HG03060 (cell line): ENCODE measurements around the gene MAPK1.
"Not testable (repeated sequence)": the region's sequence is repeated elsewhere in the genome, so short reads cannot be mapped to it uniquely, and the experiment has no call there.

ENCODE experiments used
- ATAC-seq: cut with Tn5 transposase; IDR thresholded peaks from one replicate; pipeline ENCODE4 v1.9.1; 2021; ENCODE audit warnings: low read depth, moderate number of reproducible peaks; ENCODE audit not compliant: unreplicated experiment

MAPK1 gene

DNA sequence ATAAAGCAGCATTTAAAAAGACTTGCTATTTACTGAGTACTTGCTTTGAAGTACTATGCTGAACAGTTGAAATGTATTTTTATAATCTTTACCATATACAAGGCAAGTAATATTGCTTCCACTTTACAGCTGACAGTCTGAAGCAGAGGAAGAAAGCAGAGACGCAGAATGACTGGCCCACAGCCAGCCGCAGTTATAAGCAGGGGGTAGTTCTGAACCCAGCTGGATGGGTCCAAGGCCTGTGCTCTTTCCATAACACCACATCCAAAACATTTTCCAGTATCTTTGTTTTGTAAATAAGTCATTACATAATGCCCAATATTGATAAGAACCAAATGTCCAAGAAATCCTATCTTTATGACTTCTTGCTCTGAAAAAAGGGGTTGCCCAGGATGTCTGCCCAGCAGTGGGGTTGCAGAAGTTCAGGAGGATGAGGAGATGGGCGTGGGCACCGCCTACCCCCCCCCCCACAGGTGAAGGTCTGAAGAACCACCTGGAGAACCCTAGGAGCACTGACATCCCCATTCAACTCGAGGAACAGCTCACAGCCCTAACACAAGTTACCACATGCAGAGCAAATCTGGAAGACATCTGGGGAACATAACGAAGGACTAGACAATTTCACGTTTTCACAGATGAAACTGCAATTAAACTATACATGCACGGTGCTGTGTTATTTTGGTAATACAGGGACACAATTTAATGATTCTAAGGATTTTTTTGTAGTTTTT, 107.6 kb downstream of the MAPK1 start:
- ATAC-seq: no peak

DNA sequence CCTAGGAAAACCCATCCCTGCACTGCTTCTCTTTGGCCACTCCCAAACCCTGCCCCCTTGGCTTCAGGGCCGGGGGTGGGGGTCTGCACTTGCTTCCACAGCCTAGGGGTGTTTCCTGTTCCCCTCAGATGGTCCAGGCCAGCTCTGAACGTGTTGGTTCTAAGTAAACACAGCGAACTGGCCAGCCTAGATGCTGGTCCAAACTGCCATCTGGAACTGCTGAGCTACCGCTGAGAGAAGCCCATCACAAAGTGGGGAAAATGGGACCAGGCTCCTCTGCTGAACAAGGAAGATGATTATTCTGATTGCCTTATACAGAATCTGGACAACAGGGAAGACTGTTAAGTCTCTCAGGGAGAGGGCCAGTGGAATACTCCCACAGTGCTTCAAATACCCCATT, 108.4 kb downstream of the MAPK1 start:
- ATAC-seq: no peak

DNA sequence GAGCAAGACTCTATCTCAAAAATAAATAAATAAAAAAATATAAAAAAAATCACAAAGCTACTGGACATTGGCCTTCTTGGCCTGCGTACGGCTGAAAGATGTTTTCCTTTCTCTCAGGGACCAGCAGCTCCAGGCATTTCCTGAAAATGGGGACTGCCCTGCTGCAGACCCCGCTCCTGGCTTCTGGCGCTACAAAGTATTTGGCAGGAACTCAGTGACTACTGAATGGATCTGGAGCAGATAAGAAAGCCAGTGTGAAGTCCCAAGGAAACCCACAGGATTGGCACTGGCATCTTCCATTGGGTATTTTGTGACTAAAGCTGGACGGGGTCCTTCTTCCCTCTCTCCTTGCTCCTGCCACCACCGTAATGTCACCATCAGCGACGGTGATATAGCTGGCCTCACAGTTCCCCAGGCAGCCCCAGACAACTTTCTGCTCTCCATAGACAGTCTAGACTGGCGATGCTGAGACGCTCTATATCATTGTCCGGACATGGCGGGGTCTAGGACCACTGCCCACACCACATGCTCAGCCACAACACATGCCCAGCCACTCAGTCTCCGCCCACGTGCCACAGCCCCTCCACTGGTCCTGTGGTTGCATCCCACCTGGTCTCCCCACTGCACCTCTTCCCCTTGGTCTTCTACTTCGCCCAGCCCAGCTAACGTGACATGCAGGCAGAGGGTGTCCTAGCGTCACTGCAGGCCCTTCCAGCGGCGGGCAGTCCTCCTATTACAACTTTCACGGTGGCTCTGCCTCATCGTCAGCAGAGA, 109.2 kb downstream of the MAPK1 start:
- no peak for ATAC-seq

GRCh38 chr22:21755851-21756284, 111.6 kb downstream of the MAPK1 start:
- ATAC-seq: no peak

- ATAC-seq: no peak
These were observed 112.9 kb downstream of the MAPK1 start for GRCh38 chr22:21754523-21754922.

DNA sequence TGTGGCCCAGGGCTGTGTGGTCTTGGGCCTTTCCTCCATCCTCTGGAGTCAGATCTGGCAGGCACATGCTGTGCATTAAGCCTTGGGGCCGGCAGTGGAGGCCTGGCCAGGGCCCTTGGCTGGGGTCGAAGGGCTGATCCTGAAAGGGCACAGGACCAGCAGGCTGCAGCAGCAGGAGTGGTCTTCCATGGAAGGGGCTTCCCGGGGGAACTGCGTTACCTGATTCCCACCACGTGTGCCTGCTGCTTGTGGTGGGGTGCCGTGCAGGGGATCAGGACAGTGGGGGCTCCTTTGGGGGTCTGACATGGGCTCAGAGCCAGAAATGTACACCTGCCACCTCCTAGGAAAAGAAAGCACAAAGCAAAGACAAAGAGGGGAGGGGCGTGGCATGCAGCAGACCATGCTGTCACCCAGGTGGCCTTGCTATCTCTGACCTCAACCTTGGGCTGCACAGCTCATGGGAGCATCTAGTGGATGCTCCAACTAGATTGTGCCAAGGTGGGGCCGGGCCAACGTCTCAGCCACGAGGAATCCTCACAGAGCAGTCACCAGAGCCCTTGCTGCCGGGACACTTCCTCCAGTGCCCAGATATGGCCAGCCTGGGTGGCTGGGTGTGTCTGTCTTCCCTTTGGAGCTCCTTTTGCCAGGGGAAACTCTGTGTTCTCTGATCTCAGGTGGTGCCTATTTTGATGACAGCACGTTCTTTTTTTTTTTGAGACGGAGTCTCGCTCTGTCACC, 113.9 kb downstream of the MAPK1 start:
- ATAC-seq: no peak

DNA sequence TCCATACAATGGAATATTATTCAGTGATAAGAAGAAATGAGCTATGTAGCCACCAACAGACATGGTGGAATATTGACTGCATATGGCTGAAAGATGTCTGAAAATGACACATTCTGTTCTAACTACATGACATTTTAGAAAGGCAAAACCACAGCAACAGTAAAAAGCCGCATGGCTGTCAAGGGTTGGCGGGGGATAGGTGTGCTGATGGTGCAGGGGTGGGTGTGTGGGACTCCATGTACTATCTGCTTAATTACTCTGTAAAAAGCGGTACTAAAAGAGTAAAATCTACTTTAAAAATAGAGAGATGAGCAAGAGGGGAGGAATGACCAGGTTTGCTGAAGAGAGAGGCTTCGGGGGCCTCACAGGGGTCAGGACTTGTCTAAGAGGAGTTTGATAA, 115.2 kb downstream of the MAPK1 start:
- ATAC-seq: no peak

DNA sequence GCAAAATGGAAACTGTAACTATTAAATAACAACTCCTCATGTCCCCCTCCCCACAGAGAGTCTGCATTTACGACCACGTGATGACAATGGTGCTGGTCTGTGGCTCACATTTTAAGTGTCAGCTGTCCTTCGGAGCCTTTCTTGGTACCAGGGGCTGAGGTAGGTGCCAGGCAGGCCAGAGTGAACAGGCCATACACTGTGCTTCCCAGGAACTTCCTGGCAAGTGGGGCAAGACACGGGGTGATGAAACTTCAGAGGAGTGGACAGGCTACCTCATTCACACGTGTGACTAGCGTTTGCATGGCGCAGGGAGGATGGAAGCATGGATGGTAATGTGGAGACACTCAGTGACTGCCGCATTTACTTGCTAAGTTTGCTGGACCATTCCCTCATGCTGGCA, 121.5 kb downstream of the MAPK1 start:
- no peak for ATAC-seq

- not testable (repeated sequence) for ATAC-seq
These were observed 122.5 kb downstream of the MAPK1 start for GRCh38 chr22:21744917-21745316.

- ATAC-seq: no peak
These were observed 125.7 kb downstream of the MAPK1 start for GRCh38 chr22:21741790-21742189.

GRCh38 chr22:21741059-21741458, 126.4 kb downstream of the MAPK1 start:
- no peak for ATAC-seq

- ATAC-seq: no peak
These were observed 127.5 kb downstream of the MAPK1 start for GRCh38 chr22:21739828-21740377.

- ATAC-seq: no peak
These were observed 128.5 kb downstream of the MAPK1 start for GRCh38 chr22:21738966-21739365.

- ATAC-seq: no peak
These were observed 129.4 kb downstream of the MAPK1 start for GRCh38 chr22:21738081-21738480.

DNA sequence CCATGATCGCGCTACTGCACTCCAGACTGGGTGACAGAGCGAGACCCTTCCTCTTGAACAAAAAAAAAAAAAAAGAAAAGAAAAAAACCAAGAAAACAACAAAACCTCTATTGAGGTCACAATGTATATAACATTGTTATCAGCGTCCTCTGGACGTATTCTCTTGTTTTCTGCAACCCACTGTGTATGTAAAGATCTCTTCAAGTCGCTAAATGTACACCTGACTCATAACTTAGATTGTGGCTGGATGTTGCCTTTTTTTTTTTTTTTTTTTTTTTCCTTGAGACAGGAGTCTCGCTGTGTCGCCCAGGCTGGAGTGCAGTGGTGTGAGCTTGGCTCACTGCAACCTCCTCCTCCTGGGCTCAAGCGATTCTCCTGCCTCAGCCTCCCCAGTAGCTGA, 130.5 kb downstream of the MAPK1 start:
- ATAC-seq: no peak

DNA sequence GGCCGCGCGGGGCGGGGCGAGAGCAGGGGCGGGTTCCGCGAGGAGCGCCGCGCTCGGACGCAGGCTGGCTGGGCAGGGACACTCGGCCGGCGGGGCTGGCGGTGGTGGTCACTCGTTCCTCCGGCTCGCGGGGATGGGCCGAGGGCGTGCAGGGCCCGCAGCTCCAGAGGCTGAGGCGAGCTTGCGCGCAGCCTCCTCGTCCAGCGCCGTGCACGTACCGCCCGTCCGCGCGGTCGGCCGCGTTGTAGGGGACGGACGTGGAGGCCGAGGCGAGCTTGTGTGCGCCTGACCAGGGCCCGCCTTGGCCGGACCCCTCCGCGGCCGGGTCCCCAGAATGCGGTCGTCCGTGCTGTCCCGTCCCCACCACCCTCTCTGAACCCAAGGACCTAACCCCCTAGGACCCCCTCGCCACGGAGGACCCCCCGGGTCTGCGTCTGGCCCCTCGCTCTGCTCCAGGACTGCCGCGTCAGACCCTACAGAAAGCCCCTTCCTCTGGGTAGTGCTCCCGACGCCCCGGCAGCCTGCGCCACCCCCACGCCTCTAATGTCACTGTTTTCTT, 131.3 kb downstream of the MAPK1 start:
- ATAC-seq: no peak

DNA sequence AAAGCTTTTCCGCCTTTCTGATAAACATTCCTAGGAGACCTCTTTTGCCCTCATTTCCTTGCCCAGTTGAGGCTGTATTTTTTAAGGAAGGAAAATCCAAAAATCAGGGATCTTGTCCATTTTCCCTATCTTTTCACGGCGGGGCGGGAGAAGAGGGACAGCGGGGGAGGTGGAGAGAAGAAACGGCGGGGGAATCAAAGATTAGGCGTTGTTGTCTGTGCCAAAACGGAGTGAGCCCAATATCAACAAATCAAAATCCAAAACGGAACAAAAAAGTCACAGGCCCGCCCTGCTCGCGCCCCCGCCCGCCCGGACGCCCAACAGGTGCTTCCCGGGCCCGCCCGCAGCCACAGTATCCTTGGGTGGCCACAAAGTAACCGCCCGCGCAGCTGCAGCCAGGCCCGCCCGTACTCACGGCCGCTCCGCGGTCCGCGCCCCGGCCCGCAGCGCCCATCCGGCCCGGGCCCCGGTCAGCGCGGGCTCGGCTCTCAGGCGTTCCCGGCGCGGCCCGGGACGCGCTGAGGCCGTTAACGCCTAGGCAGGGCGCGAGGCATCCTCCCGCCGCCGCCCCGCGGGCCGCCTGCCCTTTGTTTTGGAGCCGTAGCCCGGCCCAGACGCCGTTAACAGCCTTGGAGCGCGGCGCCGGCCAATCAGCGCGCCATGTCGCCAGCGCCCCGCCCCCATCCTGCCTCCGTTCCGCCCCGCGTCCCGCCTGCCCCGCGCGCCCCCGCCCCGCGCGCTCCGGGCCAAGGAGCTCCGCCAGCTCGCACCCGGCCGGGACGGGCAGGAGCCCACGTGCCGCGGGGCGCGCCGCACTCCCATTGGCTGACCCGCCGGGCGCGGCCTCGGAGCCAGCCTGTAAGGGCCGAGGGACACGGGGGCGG, 132.0 kb downstream of the MAPK1 start, which contains the start of gene YPEL1:
YPEL1 (minus strand) TSS at position 595 of the 884 bp plus-strand sequence. CDS start 25,050 bp downstream, outside the sequence.
- no peak for ATAC-seq

DNA sequence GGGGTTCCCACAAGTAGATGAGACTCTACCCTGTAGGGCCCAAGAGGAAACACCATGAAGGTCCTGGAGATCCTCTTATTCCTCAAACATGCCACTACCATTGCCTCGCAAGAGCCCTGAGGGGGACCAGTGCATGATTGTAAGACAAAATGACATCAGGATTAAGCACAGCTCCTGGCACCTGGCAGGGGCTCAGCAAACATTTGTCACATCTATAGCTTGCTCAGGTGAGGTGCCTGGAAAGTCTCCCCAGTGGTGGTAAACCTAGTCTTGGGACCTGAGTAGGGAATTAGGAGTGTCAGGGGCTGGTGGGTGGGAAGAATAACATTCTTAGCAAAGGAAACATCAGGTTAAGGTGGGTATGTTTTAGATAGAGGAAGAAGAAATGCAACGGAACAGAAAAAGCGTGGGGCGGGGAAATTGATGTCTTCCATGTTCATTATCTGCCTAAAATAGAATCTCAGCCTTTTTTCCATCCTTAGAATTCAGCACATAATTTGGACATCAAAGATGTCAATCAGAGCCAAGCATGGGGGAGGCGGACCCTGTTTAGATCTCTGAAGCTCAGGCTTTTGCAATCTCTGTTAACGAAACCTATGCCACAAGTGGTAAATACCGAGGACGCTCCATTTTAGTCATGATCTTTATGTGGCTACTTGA, 132.8 kb downstream of the MAPK1 start:
- ATAC-seq: no peak

GRCh38 chr22:21731503-21731902, 135.9 kb downstream of the MAPK1 start:
- no peak for ATAC-seq
